H1 (cell line): Measurements from ENCODE around the gene TAS1R1. TPM values are rescaled to one million over a fixed set of nuclear protein-coding genes. Genes with fewer than 3 reads are reported as not detected.

Source experiments
- RBBP5 ChIP-seq: IDR thresholded peaks from 2 replicates; pipeline ENCODE4 v1.7.1; 2012; ENCODE audit warnings: low read depth, mild to moderate bottlenecking, inconsistent platforms, low read length, moderate library complexity, borderline replicate concordance
- RNF2 ChIP-seq: fragments of 200-900, 300-1000 bp; sonication (generic); IDR thresholded peaks from 2 replicates; pipeline ENCODE4 v1.7.1; 2016; ENCODE audit warnings: borderline replicate concordance, low read depth, mild to moderate bottlenecking, antibody characterized with exemption, low read length; ENCODE audit not compliant: poor library complexity, severe bottlenecking; ENCODE audit errors: missing control alignments
- polyA plus RNA-seq, 7 experiments: library from polyadenylated mRNA; depleted of rRNA in 3 of 7; stranded (reverse) in 5 of 7; unstranded in 2 of 7; fragments of >200 nt in 5 of 7; fragments of 200-250 nt in 2 of 7; gene quantifications; 1 replicate in 5 of 7; 2 replicates in 1 of 7; 4 replicates in 1 of 7; pipeline versions ENCODE4 v1.2.1 to v1.2.3, GENCODE V29; 2011 to 2013; ENCODE audit warnings: missing spikeins in 2 of 7, mixed read lengths in 2 of 7
- total RNA-seq: library from RNA; stranded (reverse); fragmentation: NEBNext Ultra II Directional; extraction: Animal tissue kit (Norgen Biotek cat#: 25700); gene quantifications from 2 replicates; pipeline ENCODE4 v1.2.1, GENCODE V29; 2021

Gene TAS1R1
- total and polyA plus RNA-seq, 2 of the 8 experiments (the other 6 are each of a cell fraction or from before 2014, with no cell fraction given): 0.26 TPM; not detected in 1

DNA sequence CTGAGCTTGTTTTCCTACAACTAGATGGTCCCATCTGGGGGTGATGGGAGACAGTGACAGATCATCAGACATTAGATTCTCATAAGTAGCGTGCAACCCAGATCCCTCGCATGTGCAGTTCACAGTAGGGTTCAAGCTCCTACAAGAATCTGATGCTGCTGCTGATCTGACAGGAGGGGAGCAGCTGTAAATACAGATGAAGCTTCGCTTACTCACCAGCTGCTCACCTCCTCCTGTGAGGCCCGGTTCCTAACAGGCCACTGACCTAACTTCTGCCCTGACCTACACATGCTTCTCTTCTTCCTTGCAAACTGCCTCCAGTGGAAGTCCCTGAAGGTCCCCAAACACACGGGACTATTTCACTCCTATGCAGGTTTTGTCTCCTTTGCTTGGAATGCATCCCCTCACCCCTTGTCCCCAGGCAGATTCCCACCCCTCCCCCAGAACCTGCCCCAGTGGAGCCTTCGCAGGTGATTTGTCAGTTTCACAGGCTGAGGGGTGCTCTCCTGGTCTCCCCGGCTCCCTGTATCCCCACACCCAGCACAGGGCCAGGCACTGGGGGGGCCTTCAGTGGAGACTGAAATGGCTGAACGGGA lies 19.0 kb downstream of the TAS1R1 start (continued):
- TF ChIP-seq RNF2: no peak
- no peak for TF ChIP-seq RBBP5
